Stomach (tissue), 9 donors: ENCODE data around the gene OXCT1. TPM values are rescaled to one million over a fixed set of nuclear protein-coding genes. Genes with fewer than 3 reads are reported as not detected.

Source experiments
- DNase-seq, 2 donors: peaks; one replicate each; pipeline versions ENCODE4 v3.0.0 to v3.0.0-alpha.2; 2013 to 2019
- H3K27ac ChIP-seq, 5 donors: fragments of 200-600 bp in 4 of 5; sonication (generic) in 4 of 5; one replicate each; pipeline ENCODE4 v1.5.1; 2013 to 2019; ENCODE audit warnings: mild to moderate bottlenecking in 1 of 5, moderate library complexity in 1 of 5
- H3K27me3 ChIP-seq, 3 donors: fragments of 200-600 bp; sonication (generic); one replicate each; pipeline ENCODE4 v1.5.1; 2017 to 2019; ENCODE audit warnings: mixed run types in 1 of 3
- H3K36me3 ChIP-seq, 4 donors: fragments of 200-600 bp; sonication (generic); 1 replicate in 3 of 4; 2 replicates in 1 of 4; pipeline ENCODE4 v1.5.1; 2016 to 2019
- H3K4me1 ChIP-seq, 4 donors: fragments of 200-600 bp; sonication (generic); one replicate each; pipeline ENCODE4 v1.5.1; 2016 to 2019
- H3K4me3 ChIP-seq, 4 donors: fragments of 200-600 bp; sonication (generic) in 3 of 4; one replicate each; pipeline ENCODE4 v1.5.1; 2016 to 2019; ENCODE audit warnings: mild to moderate bottlenecking in 1 of 4
- H3K9me3 ChIP-seq, 4 donors: fragments of 200-600 bp; sonication (generic); one replicate each; pipeline ENCODE4 v1.5.1; 2016 to 2019
- EP300 ChIP-seq: sonication (generic); formaldehyde crosslinking; IDR thresholded peaks from one replicate; pipeline ENCODE4 v1.6.1; 2017; ENCODE audit warnings: antibody characterized with exemption
- POLR2A ChIP-seq, 4 donors: fragments of 450-650 bp; IDR thresholded peaks; one replicate each; pipeline ENCODE4 v1.6.1; 2016; ENCODE audit warnings: antibody characterized with exemption in 4 of 4, control low read depth in 2 of 4, mild to moderate bottlenecking in 1 of 4, moderate library complexity in 1 of 4
- POLR2AphosphoS5 ChIP-seq, 3 donors: sonication (generic); formaldehyde crosslinking; IDR thresholded peaks; one replicate each; pipeline ENCODE4 v1.6.1; 2016; ENCODE audit warnings: antibody characterized with exemption in 3 of 3
- WGBS, 5 donors: extraction: QIAGEN DNeasy Blood & Tissue Kit in 3 of 5; methylation state at CpG; one replicate each; pipeline versions ENCODE4 v1.1.5 to v1.1.7; 2013 to 2018; 5-methylcytosine and 5-hydroxymethylcytosine counted together
- intact Hi-C: fragments of 100-400 bp; cut with DNase I; formaldehyde crosslinking; loops from one replicate; pipeline ENCODE4 v1.15.1; 2023; ENCODE audit warnings: low total_unique reads
- polyA plus RNA-seq, 3 donors: library from polyadenylated mRNA; stranded (reverse); fragments of 200-250 nt; gene quantifications; one replicate each; pipeline ENCODE4 v1.2.3, GENCODE V29; 2013
- total RNA-seq, 5 donors: library from RNA; depleted of rRNA; stranded (reverse); fragments of >200 nt; gene quantifications; one replicate each; pipeline versions ENCODE4 v1.1.0 to v1.2.3, GENCODE V29; 2014 to 2016
- TF ChIP-seq, protein P1 (sequence below), 7 experiments: fragments of 450-650 bp in 4 of 7; fragments of 200-600 bp in 3 of 7; sonication (generic) in 3 of 7; IDR thresholded peaks; one replicate each; pipeline ENCODE4 v1.5.1; 2016 to 2019; ENCODE audit warnings: antibody characterized with exemption in 7 of 7, control low read depth in 2 of 7, mild to moderate bottlenecking in 1 of 7
- donor health status: healthy with polysubstance abuse.
- donor health status: Bipolar disorder and iron deficiency.
- donor health status: healthy.

OXCT1 gene
- total and polyA plus RNA-seq, 8 donors = 4.1 to 33.3 (median 14.8) TPM

DNA sequence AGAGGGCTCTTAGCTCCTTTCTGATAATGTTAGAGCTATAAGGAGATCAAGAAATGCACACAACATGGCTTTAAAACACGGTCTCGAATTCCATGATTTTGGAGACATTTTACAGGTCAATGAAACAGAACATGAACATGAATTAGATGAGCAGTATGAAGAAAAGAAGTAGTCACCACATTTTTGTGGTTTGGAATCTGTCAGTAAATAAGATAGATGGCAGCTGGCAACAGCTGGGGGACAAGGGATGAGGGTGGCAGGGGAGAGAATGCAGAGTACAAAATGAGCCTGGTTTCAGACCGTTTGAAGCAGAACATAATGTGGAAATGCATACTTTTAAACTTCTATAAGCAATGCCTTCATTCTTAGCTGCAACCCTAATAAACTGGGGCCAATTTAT, 107.1 kb downstream of the OXCT1 start:
- DNase-seq = no peak
- TF ChIP-seq POLR2AphosphoS5 (IDR thresholded peaks at IDR 0.05) (no peak), POLR2A (IDR thresholded peaks at IDR 0.05) (no peak), EP300 (no peak)
- TF ChIP-seq, protein P1, sequence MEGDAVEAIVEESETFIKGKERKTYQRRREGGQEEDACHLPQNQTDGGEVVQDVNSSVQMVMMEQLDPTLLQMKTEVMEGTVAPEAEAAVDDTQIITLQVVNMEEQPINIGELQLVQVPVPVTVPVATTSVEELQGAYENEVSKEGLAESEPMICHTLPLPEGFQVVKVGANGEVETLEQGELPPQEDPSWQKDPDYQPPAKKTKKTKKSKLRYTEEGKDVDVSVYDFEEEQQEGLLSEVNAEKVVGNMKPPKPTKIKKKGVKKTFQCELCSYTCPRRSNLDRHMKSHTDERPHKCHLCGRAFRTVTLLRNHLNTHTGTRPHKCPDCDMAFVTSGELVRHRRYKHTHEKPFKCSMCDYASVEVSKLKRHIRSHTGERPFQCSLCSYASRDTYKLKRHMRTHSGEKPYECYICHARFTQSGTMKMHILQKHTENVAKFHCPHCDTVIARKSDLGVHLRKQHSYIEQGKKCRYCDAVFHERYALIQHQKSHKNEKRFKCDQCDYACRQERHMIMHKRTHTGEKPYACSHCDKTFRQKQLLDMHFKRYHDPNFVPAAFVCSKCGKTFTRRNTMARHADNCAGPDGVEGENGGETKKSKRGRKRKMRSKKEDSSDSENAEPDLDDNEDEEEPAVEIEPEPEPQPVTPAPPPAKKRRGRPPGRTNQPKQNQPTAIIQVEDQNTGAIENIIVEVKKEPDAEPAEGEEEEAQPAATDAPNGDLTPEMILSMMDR (IDR thresholded peaks at IDR 0.05) = no peak
- Histone ChIP-seq H3K36me3 (peaks cover 0 to 30% (median 20%) of the 10 kb centered on the region in 4 donors), H3K9me3 (no peaks in the 10 kb centered on the region), H3K27ac (no peak overlapping the region), H3K4me1 (no peaks in the 10 kb centered on the region), H3K4me3 (no peak overlapping the region), H3K27me3 (no peaks in the 10 kb centered on the region)
- 61 to 73% (median 67%) methylated on average over 3 of the region's 3 CpGs for WGBS, 5 donors
- intact Hi-C loops = no loop called here

DNA sequence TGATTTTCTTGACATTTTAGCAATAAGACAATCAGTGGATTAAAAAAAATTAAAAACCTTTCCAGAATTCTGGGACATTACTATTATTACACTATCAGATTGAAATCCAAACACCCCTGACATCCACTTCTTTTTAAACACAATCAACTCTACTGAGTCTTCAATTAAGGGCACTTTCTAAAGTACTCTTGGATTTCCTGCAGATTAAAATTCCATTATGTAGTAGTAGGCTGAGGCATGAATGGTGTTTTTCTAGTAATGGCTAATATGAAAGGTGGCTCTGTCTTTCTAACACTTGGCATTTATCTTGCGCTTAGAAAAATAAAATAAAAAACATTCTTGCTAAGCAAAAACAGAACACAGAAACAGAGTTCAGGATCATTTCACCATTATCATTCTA, 107.8 kb downstream of the OXCT1 start:
- Histone ChIP-seq H3K27ac (no peak overlapping the region), H3K4me3 (no peak overlapping the region), H3K4me1 (no peaks in the 10 kb centered on the region), H3K9me3 (no peaks in the 10 kb centered on the region), H3K36me3 (peaks cover 0 to 35% (median 20%) of the 10 kb centered on the region in 4 donors), H3K27me3 (no peaks in the 10 kb centered on the region)
- no peak for DNase-seq
- TF ChIP-seq EP300 (no peak), POLR2A (IDR thresholded peaks at IDR 0.05) (no peak), POLR2AphosphoS5 (IDR thresholded peaks at IDR 0.05) (no peak)
- TF ChIP-seq, protein P1 (IDR thresholded peaks at IDR 0.05) = no peak
- 88 to 98% (median 94%) methylated on average over 1 of the region's 1 CpG for WGBS, 5 donors
- intact Hi-C loops = no loop called here

DNA sequence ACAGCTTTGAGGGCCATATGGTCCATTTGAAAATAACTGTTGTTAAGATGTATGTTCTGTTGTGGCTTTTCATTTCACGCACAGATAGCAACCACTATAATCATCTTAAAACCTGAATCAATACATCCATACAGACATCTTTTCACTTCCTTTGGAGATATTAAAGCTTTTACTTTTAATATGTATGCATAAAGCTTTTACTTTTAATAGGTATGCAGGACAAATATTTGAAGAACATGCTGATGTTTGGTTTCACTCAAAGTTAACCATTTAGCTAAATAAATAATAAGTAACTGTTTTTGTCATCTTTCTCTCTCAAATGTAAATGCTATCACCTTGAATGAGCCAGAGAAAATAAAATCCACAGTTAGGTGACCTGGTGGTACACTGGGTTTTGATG, 108.6 kb downstream of the OXCT1 start:
- TF ChIP-seq POLR2A (IDR thresholded peaks at IDR 0.05) (no peak), EP300 (no peak), POLR2AphosphoS5 (IDR thresholded peaks at IDR 0.05) (no peak)
- TF ChIP-seq, protein P1 (IDR thresholded peaks at IDR 0.05) = no peak
- intact Hi-C loops = no loop called here

DNA sequence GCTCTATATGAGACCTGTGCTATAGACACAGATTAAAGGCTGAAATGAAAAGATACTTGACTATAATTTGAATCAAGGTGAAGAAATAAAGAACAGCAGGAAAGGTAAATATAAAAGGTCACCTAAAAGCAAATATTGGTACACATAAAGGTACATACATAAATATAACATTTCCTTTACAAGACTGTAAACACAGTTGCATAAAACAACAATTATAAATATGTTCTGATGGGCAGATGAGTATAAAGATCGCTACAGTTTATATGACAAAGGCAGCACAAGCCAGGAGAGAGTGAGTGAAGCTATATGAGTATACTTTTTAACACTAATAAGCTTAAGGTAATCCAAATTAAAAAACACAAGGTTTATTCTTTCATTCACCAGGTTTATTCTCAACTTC, 114.5 kb downstream of the OXCT1 start:
- Histone ChIP-seq H3K4me1 (peaks cover 0 to 4% (median 0%) of the 10 kb centered on the region in 4 donors), H3K36me3 (peaks cover 0 to 38% (median 12%) of the 10 kb centered on the region in 4 donors), H3K27ac (no peak overlapping the region), H3K9me3 (no peaks in the 10 kb centered on the region), H3K4me3 (no peak overlapping the region), H3K27me3 (no peaks in the 10 kb centered on the region)
- DNase-seq = no peak
- 82 to 94% (median 83%) methylated on average over 1 of the region's 1 CpG for WGBS, 5 donors
- TF ChIP-seq, protein P1 (IDR thresholded peaks at IDR 0.05) = no peak
- no peak for TF ChIP-seq POLR2AphosphoS5 (IDR thresholded peaks at IDR 0.05)
- no peak for TF ChIP-seq EP300
- no peak for TF ChIP-seq POLR2A (IDR thresholded peaks at IDR 0.05)
- intact Hi-C loops = no loop called here

More for the DNA sequence above, 108.6 kb downstream of the OXCT1 start:
- no peak overlapping the region for H3K4me3 ChIP-seq
- H3K27ac ChIP-seq = no peak overlapping the region
- no peak for DNase-seq
- H3K27me3 ChIP-seq = no peaks in the 10 kb centered on the region
- H3K36me3 ChIP-seq = peaks cover 0 to 43% (median 20%) of the 10 kb centered on the region in 4 donors
- 45 to 81% (median 74%) methylated on average over 1 of the region's 1 CpG for WGBS, 5 donors
- no peaks in the 10 kb centered on the region for H3K9me3 ChIP-seq
- no peaks in the 10 kb centered on the region for H3K4me1 ChIP-seq
